HCT116 (cell line): ENCODE results near the gene HDAC8. TPM values are rescaled to one million over a fixed set of nuclear protein-coding genes. Genes with fewer than 3 reads are reported as not detected.

Experiments
- ATAC-seq: fragments of 200-7000 bp; cut with Tn5 transposase; 2 replicates; pipeline ENCODE4 v1.9.1; 2020; ENCODE audit warnings: mild to moderate bottlenecking, moderate library complexity
- BruUV-seq: library from RNA; stranded (reverse); fragments of 400-500 nt; replicated peaks from 2 replicates; lab custom pipeline; 2021; lab: Mats Ljungman, UMichigan
- CTCF ChIA-PET: fragments of 300-600 bp; sonication (Branson Sonifier 250); formaldehyde crosslinking; loops from one replicate; lab custom pipeline; 2021; ENCODE audit warnings: antibody characterized with exemption; lab: Charles Lee
- POLR2A ChIA-PET: fragments of 300-600, 350-600 bp; sonication (Branson Sonifier 250); formaldehyde crosslinking; loops from one replicate; lab custom pipeline; 2021; ENCODE audit warnings: antibody characterized with exemption; lab: Charles Lee
- RAD21 ChIA-PET, 2 experiments: fragments of 300-600 bp; sonication (Branson Sonifier 250); formaldehyde crosslinking; loops; one replicate each; lab custom pipeline; 2023; ENCODE audit warnings: low total read pairs in 2 of 2; ENCODE audit not compliant: uncharacterized antibody in 2 of 2, unreplicated experiment in 2 of 2, low non-redundant PET in 1 of 2; lab: Charles Lee
- DNase-seq: peaks from one replicate; pipeline ENCODE4 v3.0.0-alpha.2; 2010; ENCODE audit warnings: low read depth, low spot score
- H2AFZ ChIP-seq: fragments of 200-600 bp; shearing (Covaris generic), sonication (generic); 2 replicates; pipeline ENCODE4 v1.6.1; 2017; ENCODE audit warnings: low read depth, mixed run types, mixed read lengths, antibody characterized with exemption, low read length; ENCODE audit not compliant: poor library complexity, severe bottlenecking
- H3K27ac ChIP-seq: 2 replicates; pipeline ENCODE4 v1.5.1; 2012; ENCODE audit warnings: low read depth, low read length
- H3K27me3 ChIP-seq: fragments of 200-600 bp; sonication (generic); 2 replicates; pipeline ENCODE4 v1.6.1; 2016; ENCODE audit warnings: mixed run types, low read length, mixed read lengths; ENCODE audit not compliant: insufficient read depth
- H3K36me3 ChIP-seq, 2 experiments: fragments of 200-500 bp in 1 of 2; fragments of 200-600 bp in 1 of 2; sonication (Bioruptor generic) in 1 of 2; sonication (generic) in 1 of 2; 2 replicates each; pipeline versions ENCODE4 v1.5.1 to v1.6.1; 2014 to 2016; ENCODE audit warnings: low read length in 2 of 2, inconsistent platforms in 1 of 2, mixed read lengths in 1 of 2, mixed run types in 1 of 2; ENCODE audit not compliant: insufficient read depth in 2 of 2, control insufficient read depth in 1 of 2
- H3K4me1 ChIP-seq, 2 experiments: fragments of 200-600 bp in 1 of 2; sonication (generic) in 1 of 2; 2 replicates each; pipeline versions ENCODE4 v1.5.1 to v1.6.1; 2012 to 2017; ENCODE audit warnings: low read length in 2 of 2, inconsistent platforms in 1 of 2, mild to moderate bottlenecking in 1 of 2, mixed read lengths in 1 of 2, mixed run types in 1 of 2, moderate library complexity in 1 of 2; ENCODE audit not compliant: insufficient read depth in 2 of 2, control insufficient read depth in 1 of 2
- H3K4me2 ChIP-seq: fragments of 200-600 bp; sonication (generic); 2 replicates; pipeline ENCODE4 v1.6.1; 2017; ENCODE audit warnings: mixed run types, low read length, mixed read lengths
- H3K4me3 ChIP-seq, 2 experiments: fragments of 200-600 bp in 1 of 2; sonication (generic) in 1 of 2; replicated peaks in 1 of 2; 2 replicates each; pipeline ENCODE4 v1.5.1; 2011 to 2016; ENCODE audit warnings: low read length in 2 of 2, control low read depth in 1 of 2, low read depth in 1 of 2, mild to moderate bottlenecking in 1 of 2, mixed read lengths in 1 of 2, mixed run types in 1 of 2
- H3K79me2 ChIP-seq: fragments of 200-600 bp; sonication (generic); 2 replicates; pipeline ENCODE4 v1.6.1; 2017; ENCODE audit warnings: mild to moderate bottlenecking, mixed run types, low read length, moderate library complexity, mixed read lengths; ENCODE audit not compliant: insufficient read depth
- H3K9ac ChIP-seq: fragments of 200-600 bp; sonication (generic); 2 replicates; pipeline ENCODE4 v1.6.1; 2016; ENCODE audit warnings: low read length, mixed read lengths
- H3K9me2 ChIP-seq: fragments of 200-600 bp; sonication (generic), shearing (Covaris generic); 2 replicates; pipeline ENCODE4 v1.6.1; 2017; ENCODE audit warnings: mixed run types, mild to moderate bottlenecking, moderate library complexity; ENCODE audit not compliant: insufficient read depth
- H3K9me3 ChIP-seq, 2 experiments: fragments of 200-500 bp in 1 of 2; fragments of 200-600 bp in 1 of 2; sonication (Bioruptor generic) in 1 of 2; sonication (generic) in 1 of 2; 2 replicates each; pipeline ENCODE4 v1.6.1; 2014 to 2017; ENCODE audit warnings: low read length in 2 of 2, mixed read lengths in 2 of 2, inconsistent platforms in 1 of 2, low read depth in 1 of 2, mild to moderate bottlenecking in 1 of 2, mixed run types in 1 of 2, moderate library complexity in 1 of 2; ENCODE audit not compliant: control insufficient read depth in 1 of 2, insufficient read depth in 1 of 2
- H4K20me1 ChIP-seq: fragments of 200-600 bp; sonication (generic), shearing (Covaris generic); 2 replicates; pipeline ENCODE4 v1.6.1; 2017; ENCODE audit warnings: mixed run types, mild to moderate bottlenecking, moderate library complexity; ENCODE audit not compliant: insufficient read depth
- ATF3 ChIP-seq: IDR thresholded peaks from 2 replicates; pipeline ENCODE4 v1.6.1; 2012
- CBX3 ChIP-seq: IDR thresholded peaks from 2 replicates; pipeline ENCODE4 v1.6.1; 2012; ENCODE audit warnings: low read depth
- CEBPB ChIP-seq: IDR thresholded peaks from 2 replicates; pipeline ENCODE4 v1.6.1; 2012; ENCODE audit warnings: low read depth
- EGR1 ChIP-seq: IDR thresholded peaks from 2 replicates; pipeline ENCODE4 v1.6.1; 2012; ENCODE audit warnings: low read depth
- EZH2 ChIP-seq: fragments of 200-600 bp; sonication (generic); IDR thresholded peaks from 2 replicates; pipeline ENCODE4 v1.6.1; 2017; ENCODE audit warnings: antibody characterized with exemption, mixed run types
- JUND ChIP-seq: IDR thresholded peaks from 2 replicates; pipeline ENCODE4 v1.6.1; 2012
- MAX ChIP-seq: IDR thresholded peaks from 2 replicates; pipeline ENCODE4 v1.6.1; 2012
- POLR2A ChIP-seq: IDR thresholded peaks from 2 replicates; pipeline ENCODE4 v1.7.0; 2011; ENCODE audit warnings: borderline replicate concordance; ENCODE audit not compliant: insufficient read depth, insufficient read length; ENCODE audit errors: extremely low read depth
- RAD21 ChIP-seq: IDR thresholded peaks from 2 replicates; pipeline ENCODE4 v1.6.1; 2012; ENCODE audit warnings: low read depth, mild to moderate bottlenecking
- REST ChIP-seq: IDR thresholded peaks from 2 replicates; pipeline ENCODE4 v1.6.1; 2012; ENCODE audit warnings: low read depth
- SIN3A ChIP-seq: IDR thresholded peaks from 2 replicates; pipeline ENCODE4 v1.6.1; 2012; ENCODE audit warnings: low read depth
- SP1 ChIP-seq: IDR thresholded peaks from 2 replicates; pipeline ENCODE4 v1.6.1; 2012; ENCODE audit warnings: low read depth
- SRF ChIP-seq: IDR thresholded peaks from 2 replicates; pipeline ENCODE4 v1.6.1; 2012; ENCODE audit warnings: low read depth
- TCF7L2 ChIP-seq: IDR thresholded peaks from 2 replicates; pipeline ENCODE4 v1.7.0; 2011; ENCODE audit warnings: borderline replicate concordance, inconsistent platforms; ENCODE audit not compliant: insufficient read depth, insufficient read length; ENCODE audit errors: extremely low read depth
- YY1 ChIP-seq: IDR thresholded peaks from 2 replicates; pipeline ENCODE4 v1.6.1; 2011; ENCODE audit warnings: low read length, low read depth, moderate library complexity, mild to moderate bottlenecking; ENCODE audit not compliant: insufficient replicate concordance; ENCODE audit errors: extremely low read depth
- ZFX ChIP-seq: fragments of 450-650 bp; IDR thresholded peaks from 2 replicates; pipeline ENCODE4 v1.6.1; 2017
- ZNF274 ChIP-seq: fragments of 200-500 bp; sonication (Bioruptor generic); IDR thresholded peaks from 2 replicates; pipeline ENCODE4 v1.6.1; 2014; ENCODE audit warnings: mild to moderate bottlenecking, low read depth, low read length, inconsistent platforms
- intact Hi-C: fragments of 100-400 bp; cut with micrococcal nuclease; formaldehyde crosslinking; loops from 2 replicates; pipeline ENCODE4 v1.10.0; 2022
- total RNA-seq: library from RNA; stranded (reverse); gene quantifications from one replicate; pipeline ENCODE4 v1.2.1, GENCODE V29; 2021; ENCODE audit not compliant: unreplicated experiment

Gene HDAC8
- total RNA-seq, 1 experiment from 2014 or later = 24.1 TPM

- CTCF ChIA-PET = no interaction called here
- Histone ChIP-seq H3K9me2 (no peaks in the 10 kb centered on the region), H3K36me3 (no peaks in the 10 kb centered on the region), H3K4me2 (no peak overlapping the region), H3K27ac (no peak overlapping the region), H3K4me1 (no peaks in the 10 kb centered on the region), H3K4me3 (no peak overlapping the region), H3K9ac (no peak overlapping the region), H3K27me3 (no peaks in the 10 kb centered on the region), H3K79me2 (no peaks in the 10 kb centered on the region), H2AFZ (no peak overlapping the region), H4K20me1 (no peaks in the 10 kb centered on the region), H3K9me3 (no peaks in the 10 kb centered on the region)
- ATAC-seq (no peak), DNase-seq (no peak)
- BruUV-seq = no TSS peak
- RAD21 ChIA-PET = no interaction called here
- POLR2A ChIA-PET = no interaction called here
- intact Hi-C loops = no loop called here
- TF ChIP-seq SIN3A (no peak), ZNF274 (no peak), CEBPB (no peak), ATF3 (no peak), ZFX (no peak)
These were observed 176.5 kb downstream of the HDAC8 start for GRCh38 chrX:72396117-72396516.

DNA sequence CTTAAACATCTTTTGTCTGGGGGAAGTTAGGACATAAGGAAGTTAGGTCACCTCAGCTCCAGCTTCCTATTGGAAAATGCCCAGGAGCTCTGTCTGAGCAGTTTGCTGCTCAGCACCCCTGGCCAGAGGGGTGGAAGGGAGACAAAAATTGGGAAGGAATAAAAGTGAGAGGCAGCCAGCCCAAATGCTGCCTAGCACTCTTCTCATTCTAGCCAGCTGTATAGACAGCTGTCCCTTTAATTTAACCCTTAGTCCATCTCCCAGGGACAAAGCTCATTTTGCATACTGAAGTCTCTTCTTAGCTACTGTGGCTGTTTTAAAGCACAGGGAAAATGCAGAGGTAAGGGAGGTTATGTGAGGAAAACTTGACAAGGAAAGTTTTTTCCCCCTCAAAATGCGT lies 177.4 kb downstream of the HDAC8 start:
- CTCF ChIA-PET = no interaction called here
- DNase-seq (no peak), ATAC-seq (no peak)
- intact Hi-C loops = no loop called here
- no TSS peak for BruUV-seq
- Histone ChIP-seq H4K20me1 (no peaks in the 10 kb centered on the region), H3K9me3 (no peaks in the 10 kb centered on the region), H3K4me2 (no peak overlapping the region), H3K4me3 (no peak overlapping the region), H2AFZ (no peak overlapping the region), H3K27ac (no peak overlapping the region), H3K27me3 (no peaks in the 10 kb centered on the region), H3K9ac (no peak overlapping the region), H3K4me1 (no peaks in the 10 kb centered on the region), H3K79me2 (no peaks in the 10 kb centered on the region), H3K9me2 (no peaks in the 10 kb centered on the region), H3K36me3 (no peaks in the 10 kb centered on the region)
- RAD21 ChIA-PET = no interaction called here
- POLR2A ChIA-PET = no interaction called here
- no peak for TF ChIP-seq MAX
- TF ChIP-seq ATF3 = no peak
- no peak for TF ChIP-seq SRF
- no peak for TF ChIP-seq REST
- no peak for TF ChIP-seq SP1
- TF ChIP-seq TCF7L2 = no peak
- no peak for TF ChIP-seq ZNF274
- TF ChIP-seq POLR2A = no peak
- TF ChIP-seq CEBPB = no peak
- TF ChIP-seq EZH2 = no peak
- TF ChIP-seq JUND = no peak
- TF ChIP-seq CBX3 = no peak
- no peak for TF ChIP-seq YY1
- no peak for TF ChIP-seq EGR1
- no peak for TF ChIP-seq ZFX
- TF ChIP-seq RAD21 = no peak
